Stomach (tissue), 9 donors: ENCODE data around the gene KRT4. TPM values are rescaled to one million over a fixed set of nuclear protein-coding genes. Genes with fewer than 3 reads are reported as not detected.

Experiments used
- DNase-seq, 2 donors: peaks; one replicate each; pipeline versions ENCODE4 v3.0.0 to v3.0.0-alpha.2; 2013 to 2019
- H3K27ac ChIP-seq, 5 donors: fragments of 200-600 bp in 4 of 5; sonication (generic) in 4 of 5; one replicate each; pipeline ENCODE4 v1.5.1; 2013 to 2019; ENCODE audit warnings: mild to moderate bottlenecking in 1 of 5, moderate library complexity in 1 of 5
- H3K27me3 ChIP-seq, 3 donors: fragments of 200-600 bp; sonication (generic); one replicate each; pipeline ENCODE4 v1.5.1; 2017 to 2019; ENCODE audit warnings: mixed run types in 1 of 3
- H3K36me3 ChIP-seq, 4 donors: fragments of 200-600 bp; sonication (generic); 1 replicate in 3 of 4; 2 replicates in 1 of 4; pipeline ENCODE4 v1.5.1; 2016 to 2019
- H3K4me1 ChIP-seq, 4 donors: fragments of 200-600 bp; sonication (generic); one replicate each; pipeline ENCODE4 v1.5.1; 2016 to 2019
- H3K4me3 ChIP-seq, 4 donors: fragments of 200-600 bp; sonication (generic) in 3 of 4; one replicate each; pipeline ENCODE4 v1.5.1; 2016 to 2019; ENCODE audit warnings: mild to moderate bottlenecking in 1 of 4
- H3K9me3 ChIP-seq, 4 donors: fragments of 200-600 bp; sonication (generic); one replicate each; pipeline ENCODE4 v1.5.1; 2016 to 2019
- CTCF ChIP-seq, 7 experiments: fragments of 450-650 bp in 4 of 7; fragments of 200-600 bp in 3 of 7; sonication (generic) in 3 of 7; IDR thresholded peaks; one replicate each; pipeline ENCODE4 v1.5.1; 2016 to 2019; ENCODE audit warnings: antibody characterized with exemption in 7 of 7, control low read depth in 2 of 7, mild to moderate bottlenecking in 1 of 7
- EP300 ChIP-seq: sonication (generic); formaldehyde crosslinking; IDR thresholded peaks from one replicate; pipeline ENCODE4 v1.6.1; 2017; ENCODE audit warnings: antibody characterized with exemption
- POLR2A ChIP-seq, 4 donors: fragments of 450-650 bp; IDR thresholded peaks; one replicate each; pipeline ENCODE4 v1.6.1; 2016; ENCODE audit warnings: antibody characterized with exemption in 4 of 4, control low read depth in 2 of 4, mild to moderate bottlenecking in 1 of 4, moderate library complexity in 1 of 4
- POLR2AphosphoS5 ChIP-seq, 3 donors: sonication (generic); formaldehyde crosslinking; IDR thresholded peaks; one replicate each; pipeline ENCODE4 v1.6.1; 2016; ENCODE audit warnings: antibody characterized with exemption in 3 of 3
- WGBS, 5 donors: extraction: QIAGEN DNeasy Blood & Tissue Kit in 3 of 5; methylation state at CpG; one replicate each; pipeline versions ENCODE4 v1.1.5 to v1.1.7; 2013 to 2018; 5-methylcytosine and 5-hydroxymethylcytosine counted together
- intact Hi-C: fragments of 100-400 bp; cut with DNase I; formaldehyde crosslinking; loops from one replicate; pipeline ENCODE4 v1.15.1; 2023; ENCODE audit warnings: low total_unique reads
- polyA plus RNA-seq, 3 donors: library from polyadenylated mRNA; stranded (reverse); fragments of 200-250 nt; gene quantifications; one replicate each; pipeline ENCODE4 v1.2.3, GENCODE V29; 2013
- total RNA-seq, 5 donors: library from RNA; depleted of rRNA; stranded (reverse); fragments of >200 nt; gene quantifications; one replicate each; pipeline versions ENCODE4 v1.1.0 to v1.2.3, GENCODE V29; 2014 to 2016
- donor health status: healthy with polysubstance abuse.
- donor health status: Bipolar disorder and iron deficiency.
- donor health status: healthy.

Gene KRT4
- total and polyA plus RNA-seq, 8 donors, result 5.1 to 2,693 (median 11.2) TPM; not detected in 4

- Histone ChIP-seq H3K9me3 (no peaks in the 10 kb centered on the region), H3K27ac (no peak overlapping the region), H3K4me3 (no peak overlapping the region), H3K4me1 (peaks cover 2 to 4% (median 3%) of the 10 kb centered on the region in 4 donors), H3K27me3 (peaks cover 0 to 10% (median 0%) of the 10 kb centered on the region in 3 donors), H3K36me3 (no peaks in the 10 kb centered on the region)
- TF ChIP-seq POLR2AphosphoS5 (IDR thresholded peaks at IDR 0.05), result no peak
- no peak for TF ChIP-seq EP300
- no peak for TF ChIP-seq CTCF (IDR thresholded peaks at IDR 0.05)
- TF ChIP-seq POLR2A (IDR thresholded peaks at IDR 0.05), result no peak
- 69 to 78% (median 76%) methylated on average over 3 of the region's 3 CpGs for WGBS, 5 donors
- intact Hi-C loops, result no loop called here
- DNase-seq, result no peak
These were observed 8.2 kb downstream of the KRT4 start for GRCh38 chr12:52805739-52806138.

GRCh38 chr12:52805000-52805399, 8.9 kb downstream of the KRT4 start:
- H3K9me3 ChIP-seq, result no peaks in the 10 kb centered on the region
- TF ChIP-seq POLR2AphosphoS5 (IDR thresholded peaks at IDR 0.05), result no peak
- TF ChIP-seq CTCF (IDR thresholded peaks at IDR 0.05), result no peak
- no peak for TF ChIP-seq EP300
- no peak for TF ChIP-seq POLR2A (IDR thresholded peaks at IDR 0.05)
- no peak overlapping the region for H3K27ac ChIP-seq
- H3K36me3 ChIP-seq, result no peaks in the 10 kb centered on the region
- peaks cover 6 to 11% (median 10%) of the 10 kb centered on the region in 4 donors for H3K4me1 ChIP-seq
- WGBS, 5 donors, result 25 to 38% (median 38%) methylated on average over 1 of the region's 1 CpG
- DNase-seq, result no peak
- intact Hi-C loops, result no loop called here
- no peak overlapping the region for H3K4me3 ChIP-seq
- H3K27me3 ChIP-seq, result peaks cover 0 to 10% (median 0%) of the 10 kb centered on the region in 3 donors

DNA sequence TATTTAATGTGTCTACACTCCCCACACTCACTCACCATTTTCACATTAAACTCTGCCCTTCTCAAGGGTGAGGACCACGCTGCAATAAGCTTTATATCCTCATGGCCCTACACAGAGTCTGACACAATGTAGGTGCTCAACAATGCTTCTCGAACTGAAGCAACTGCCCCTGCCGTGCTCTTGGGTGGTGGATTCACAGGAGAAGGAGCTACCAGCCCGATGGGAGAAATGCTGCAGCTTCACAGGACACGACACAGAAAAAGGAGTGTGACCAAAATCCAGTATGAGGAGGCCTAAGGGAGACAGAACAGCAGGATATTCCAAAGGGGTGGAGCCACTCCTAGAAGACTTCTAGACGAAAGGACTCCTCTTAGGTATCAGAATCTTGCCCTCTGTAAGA, 11.5 kb downstream of the KRT4 start:
- Histone ChIP-seq H3K4me3 (no peak overlapping the region), H3K36me3 (no peaks in the 10 kb centered on the region), H3K9me3 (no peaks in the 10 kb centered on the region), H3K27ac (no peak overlapping the region), H3K27me3 (peaks cover 0 to under 1% (median 0%) of the 10 kb centered on the region in 3 donors), H3K4me1 (peaks cover 6 to 13% (median 10%) of the 10 kb centered on the region in 4 donors)
- no peak for DNase-seq
- intact Hi-C loops, result no loop called here
- 68 to 78% (median 70%) methylated on average over 6 of the region's 6 CpGs for WGBS, 5 donors
- TF ChIP-seq EP300 (no peak), CTCF (IDR thresholded peaks at IDR 0.05) (no peak), POLR2AphosphoS5 (IDR thresholded peaks at IDR 0.05) (no peak), POLR2A (IDR thresholded peaks at IDR 0.05) (no peak)

DNA sequence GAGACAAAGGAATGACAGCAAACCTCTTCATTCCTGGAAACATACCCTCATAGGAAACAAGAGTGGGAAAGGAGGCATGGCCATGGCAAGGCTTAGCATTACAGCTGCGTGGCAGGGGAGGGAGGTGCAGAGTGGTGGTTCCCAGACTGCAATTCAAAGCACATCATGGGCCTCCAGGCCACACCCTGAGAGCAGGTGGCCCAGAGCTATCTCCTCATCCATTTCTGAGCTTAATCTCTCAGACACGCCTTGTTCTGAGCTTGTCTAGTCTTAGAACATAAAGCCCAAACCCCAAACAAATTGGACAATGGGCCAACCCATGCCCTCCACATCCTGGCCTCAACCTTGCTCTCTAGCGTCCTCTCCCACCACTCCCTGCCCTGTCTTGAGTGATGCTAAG, 12.1 kb downstream of the KRT4 start:
- Histone ChIP-seq H3K36me3 (no peaks in the 10 kb centered on the region), H3K4me1 (peaks cover 6 to 13% (median 10%) of the 10 kb centered on the region in 4 donors), H3K4me3 (no peak overlapping the region), H3K9me3 (no peaks in the 10 kb centered on the region), H3K27ac (no peak overlapping the region), H3K27me3 (no peaks in the 10 kb centered on the region)
- 58 to 68% (median 65%) methylated on average over 3 of the region's 3 CpGs for WGBS, 5 donors
- no peak for DNase-seq
- intact Hi-C loops, result no loop called here
- TF ChIP-seq CTCF (IDR thresholded peaks at IDR 0.05), result no peak
- TF ChIP-seq POLR2A (IDR thresholded peaks at IDR 0.05), result no peak
- no peak for TF ChIP-seq POLR2AphosphoS5 (IDR thresholded peaks at IDR 0.05)
- no peak for TF ChIP-seq EP300
